ENCODE data around the gene VIPR2. TPM values are rescaled to one million over a fixed set of nuclear protein-coding genes. Genes with fewer than 3 reads are reported as not detected.

The VIPR2 gene
- total RNA-seq, 4 donors from 2014 or later: 0.59 to 0.64 (median 0.60) TPM; not detected in 1

GRCh38 chr7:159010937-159011721, 133.5 kb downstream of the VIPR2 start:
- Histone ChIP-seq H3K4me1 (peaks cover 20% of the 10 kb centered on the region), H3K9me3 (no peaks in the 10 kb centered on the region), H3K27me3 (no peaks in the 10 kb centered on the region), H3K36me3 (no peaks in the 10 kb centered on the region), H3K4me3 (no peak overlapping the region), H3K27ac (no peak overlapping the region)
- TF ChIP-seq EP300 (IDR thresholded peaks at IDR 0.05): no peak
- no peak for TF ChIP-seq CTCF (IDR thresholded peaks at IDR 0.05)
- TF ChIP-seq POLR2AphosphoS5 (IDR thresholded peaks at IDR 0.05): no peak
- no peak for TF ChIP-seq POLR2A (IDR thresholded peaks at IDR 0.05)
- WGBS: 81% methylated on average over 15 of the region's 15 CpGs
- DNase-seq (ENCODE audit: low spot score in 2 of 2): peak in 1 of 2 donors; percentile 24

- Histone ChIP-seq H3K27me3 (no peaks in the 10 kb centered on the region), H3K36me3 (no peaks in the 10 kb centered on the region), H3K4me1 (peaks cover 14% of the 10 kb centered on the region), H3K27ac (no peak overlapping the region), H3K9me3 (no peaks in the 10 kb centered on the region), H3K4me3 (no peak overlapping the region)
- DNase-seq (ENCODE audit: low spot score in 2 of 2): no peak
- WGBS: 89% methylated on average over 15 of the region's 15 CpGs
- no peak for TF ChIP-seq CTCF (IDR thresholded peaks at IDR 0.05)
- no peak for TF ChIP-seq POLR2AphosphoS5 (IDR thresholded peaks at IDR 0.05)
- TF ChIP-seq EP300 (IDR thresholded peaks at IDR 0.05): no peak
- TF ChIP-seq POLR2A (IDR thresholded peaks at IDR 0.05): no peak
Measured at GRCh38 chr7:159010411-159010810, 134.3 kb downstream of the VIPR2 start.

- TF ChIP-seq POLR2A (IDR thresholded peaks at IDR 0.05) (no peak), EP300 (IDR thresholded peaks at IDR 0.05) (no peak), CTCF (IDR thresholded peaks at IDR 0.05) (no peak), POLR2AphosphoS5 (IDR thresholded peaks at IDR 0.05) (no peak)
- H3K27ac ChIP-seq: no peak overlapping the region
- H3K36me3 ChIP-seq: no peaks in the 10 kb centered on the region
- H3K4me1 ChIP-seq: peaks cover 9% of the 10 kb centered on the region
- peak in 1 of 2 donors; percentile 56 for DNase-seq (ENCODE audit: low spot score in 2 of 2)
- H3K4me3 ChIP-seq: no peak overlapping the region
- H3K27me3 ChIP-seq: no peaks in the 10 kb centered on the region
- H3K9me3 ChIP-seq: no peaks in the 10 kb centered on the region
- 89% methylated on average over 17 of the region's 17 CpGs for WGBS
Measured at GRCh38 chr7:159009951-159010350, 134.7 kb downstream of the VIPR2 start.

GRCh38 chr7:159008417-159008816, 136.2 kb downstream of the VIPR2 start:
- no peak overlapping the region for H3K27ac ChIP-seq
- no peaks in the 10 kb centered on the region for H3K36me3 ChIP-seq
- H3K9me3 ChIP-seq: no peaks in the 10 kb centered on the region
- WGBS: 85% methylated on average over 3 of the region's 9 CpGs
- H3K4me1 ChIP-seq: peaks cover 6% of the 10 kb centered on the region
- peak in 1 of 2 donors; percentile 35 for DNase-seq (ENCODE audit: low spot score in 2 of 2)
- no peak for TF ChIP-seq POLR2A (IDR thresholded peaks at IDR 0.05)
- TF ChIP-seq POLR2AphosphoS5 (IDR thresholded peaks at IDR 0.05): no peak
- no peak for TF ChIP-seq EP300 (IDR thresholded peaks at IDR 0.05)
- no peak for TF ChIP-seq CTCF (IDR thresholded peaks at IDR 0.05)
- H3K27me3 ChIP-seq: no peaks in the 10 kb centered on the region
- H3K4me3 ChIP-seq: no peak overlapping the region

- DNase-seq (ENCODE audit: low spot score in 2 of 2): no peak
- H3K4me3 ChIP-seq: no peak overlapping the region
- TF ChIP-seq POLR2A (IDR thresholded peaks at IDR 0.05): no peak
- TF ChIP-seq EP300 (IDR thresholded peaks at IDR 0.05): no peak
- no peak for TF ChIP-seq POLR2AphosphoS5 (IDR thresholded peaks at IDR 0.05)
- TF ChIP-seq CTCF (IDR thresholded peaks at IDR 0.05): no peak
- H3K27me3 ChIP-seq: no peaks in the 10 kb centered on the region
- H3K27ac ChIP-seq: no peak overlapping the region
- no peaks in the 10 kb centered on the region for H3K9me3 ChIP-seq
- 90% methylated on average over 5 of the region's 5 CpGs for WGBS
- H3K36me3 ChIP-seq: no peaks in the 10 kb centered on the region
- H3K4me1 ChIP-seq: peaks cover 4% of the 10 kb centered on the region
Measured at GRCh38 chr7:159007996-159008389, 136.7 kb downstream of the VIPR2 start.

Data from suprapubic skin (tissue), 4 donors.